GM18861 (cell line): Measurements from ENCODE around the gene CLK4.
"Not testable (repeated sequence)": the region's sequence is repeated elsewhere in the genome, so short reads cannot be mapped to it uniquely, and the experiment has no call there.

Source experiments
- ATAC-seq: cut with Tn5 transposase; IDR thresholded peaks from one replicate; pipeline ENCODE4 v1.9.1; 2021; ENCODE audit not compliant: unreplicated experiment

The CLK4 gene

GRCh38 chr5:178587763-178588611 is 38.9 kb downstream of the CLK4 start:
- ATAC-seq, result no peak

- ATAC-seq, result no peak
These were observed 40.5 kb downstream of the CLK4 start for GRCh38 chr5:178586396-178586795.

- ATAC-seq, result not testable (repeated sequence)
These were observed 41.4 kb downstream of the CLK4 start for GRCh38 chr5:178585421-178585820.

GRCh38 chr5:178583279-178583678 is 43.6 kb downstream of the CLK4 start:
- ATAC-seq, result no peak

GRCh38 chr5:178582291-178582690 is 44.6 kb downstream of the CLK4 start:
- ATAC-seq, result no peak

- ATAC-seq, result no peak
These were observed 45.2 kb downstream of the CLK4 start for GRCh38 chr5:178581621-178582020.

- ATAC-seq, result no peak
These were observed 46.4 kb downstream of the CLK4 start for GRCh38 chr5:178580271-178580955.

GRCh38 chr5:178577944-178578343 is 48.9 kb downstream of the CLK4 start:
- ATAC-seq, result no peak

- no peak for ATAC-seq
These were observed 49.4 kb downstream of the CLK4 start for GRCh38 chr5:178577376-178577839.

GRCh38 chr5:178576591-178577351 is 50.1 kb downstream of the CLK4 start:
- ATAC-seq, result no peak

GRCh38 chr5:178573216-178573615 is 53.6 kb downstream of the CLK4 start:
- no peak for ATAC-seq

GRCh38 chr5:178572617-178573016 is 54.2 kb downstream of the CLK4 start:
- ATAC-seq, result no peak

GRCh38 chr5:178569485-178569884 is 57.4 kb downstream of the CLK4 start:
- no peak for ATAC-seq

- ATAC-seq, result no peak
These were observed 61.9 kb downstream of the CLK4 start for GRCh38 chr5:178564811-178565550.

- no peak for ATAC-seq
These were observed 62.5 kb downstream of the CLK4 start for GRCh38 chr5:178564397-178564796.

GRCh38 chr5:178563621-178564020 is 63.2 kb downstream of the CLK4 start:
- no peak for ATAC-seq

- no peak for ATAC-seq
These were observed 65.0 kb downstream of the CLK4 start for GRCh38 chr5:178561746-178562264.

GRCh38 chr5:178560911-178561310 is 65.9 kb downstream of the CLK4 start:
- no peak for ATAC-seq

GRCh38 chr5:178557416-178557815 is 69.4 kb downstream of the CLK4 start:
- ATAC-seq, result no peak

GRCh38 chr5:178555771-178556211 is 71.1 kb downstream of the CLK4 start:
- no peak for ATAC-seq
